Mesenteric fat pad (tissue), 1 donor: Measurements from ENCODE around the gene NEUROD4. TPM values are rescaled to one million over a fixed set of nuclear protein-coding genes. Genes with fewer than 3 reads are reported as not detected.
"Not testable (repeated sequence)": the region's sequence is repeated elsewhere in the genome, so short reads cannot be mapped to it uniquely, and the experiment has no call there.

ENCODE experiments used
- DNase-seq: peaks from one replicate; pipeline ENCODE4 v3.0.0-alpha.2; 2020; ENCODE audit warnings: low spot score
- long read RNA-seq: library from polyadenylated mRNA; unstranded; transcript quantifications from one replicate; pipeline ENCODE4 v2.0.0, GENCODE V29; 2020
- total RNA-seq: library from RNA; stranded (reverse); fragmentation: NEBNext Ultra II Directional; extraction: Animal tissue kit (Norgen Biotek cat#: 25700); gene quantifications from one replicate; pipeline ENCODE4 v1.2.1, GENCODE V29; 2021
- donor health status: DM: yes; HTN: yes; CAD: no.

NEUROD4 gene
- total RNA-seq, result not detected
- long read RNA-seq, result 0 reads

GRCh38 chr12:55019784-55020183 is at the start of gene NEUROD4:
Gene NEUROD4 (plus strand): TSS chr12:55019974. CDS start chr12:55026440, 6,466 bp downstream.
- no peak for DNase-seq

- DNase-seq, result no peak
Measured at GRCh38 chr12:54970741-54971140, 49.0 kb upstream of the NEUROD4 start.

GRCh38 chr12:54973556-54973955 is 46.2 kb upstream of the NEUROD4 start:
- DNase-seq, result no peak

GRCh38 chr12:54974279-54974678 is 45.5 kb upstream of the NEUROD4 start:
- no peak for DNase-seq

GRCh38 chr12:54975272-54975671 is 44.5 kb upstream of the NEUROD4 start:
- no peak for DNase-seq

- no peak for DNase-seq
Measured at GRCh38 chr12:54975875-54976274, 43.9 kb upstream of the NEUROD4 start.

GRCh38 chr12:54977155-54977554 is 42.6 kb upstream of the NEUROD4 start:
- no peak for DNase-seq

- DNase-seq, result no peak
Measured at GRCh38 chr12:54977857-54978256, 41.9 kb upstream of the NEUROD4 start.

- DNase-seq, result no peak
Measured at GRCh38 chr12:54980341-54980740, 39.4 kb upstream of the NEUROD4 start.

GRCh38 chr12:54981796-54982195 is 38.0 kb upstream of the NEUROD4 start:
- no peak for DNase-seq

GRCh38 chr12:54983536-54984101 is 36.2 kb upstream of the NEUROD4 start:
- DNase-seq, result no peak

GRCh38 chr12:54984658-54985376 is 35.0 kb upstream of the NEUROD4 start, which contains the start of gene TESPA1:
Gene TESPA1 (minus strand): TSS chr12:54984762. CDS start chr12:54974562, 10,200 bp downstream.
- no peak for DNase-seq

GRCh38 chr12:54986773-54987172 is 33.0 kb upstream of the NEUROD4 start:
- DNase-seq, result not testable (repeated sequence)

- DNase-seq, result no peak
Measured at GRCh38 chr12:54987611-54988231, 32.1 kb upstream of the NEUROD4 start.

- DNase-seq, result no peak
Measured at GRCh38 chr12:54988402-54989054, 31.2 kb upstream of the NEUROD4 start.

GRCh38 chr12:54989829-54990228 is 29.9 kb upstream of the NEUROD4 start:
- DNase-seq, result no peak

GRCh38 chr12:54991161-54991990 is 28.4 kb upstream of the NEUROD4 start:
- no peak for DNase-seq

- no peak for DNase-seq
Measured at GRCh38 chr12:54991991-54992375, 27.8 kb upstream of the NEUROD4 start.

GRCh38 chr12:54993181-54993835 is 26.5 kb upstream of the NEUROD4 start:
- DNase-seq, result no peak

GRCh38 chr12:54996205-54996604 is 23.6 kb upstream of the NEUROD4 start:
- no peak for DNase-seq
